K562 (cell line): ENCODE measurements around the gene OLFML2A. TPM values are rescaled to one million over a fixed set of nuclear protein-coding genes. Genes with fewer than 3 reads are reported as not detected.

Experiments
- ATF1 ChIP-seq, 2 experiments: fragments of 450-650 bp in 1 of 2; IDR thresholded peaks; 2 replicates each; pipeline ENCODE4 v1.6.1; 2016; ENCODE audit warnings: missing compliant biosample characterization in 1 of 2, missing genetic modification characterization in 1 of 2
- EP300 ChIP-seq: IDR thresholded peaks from 2 replicates; pipeline ENCODE4 v1.6.1; 2012; ENCODE audit warnings: low read length, improper control_type of control experiment
- FOXJ3 ChIP-seq: sonication (generic); formaldehyde crosslinking; IDR thresholded peaks from 2 replicates; pipeline ENCODE4 v1.4.0; 2020; ENCODE audit warnings: mild to moderate bottlenecking, missing genetic modification reagents
- HNRNPH1 ChIP-seq: fragments of 200-400 bp; formaldehyde crosslinking; optimal IDR thresholded peaks from 2 replicates; pipeline ENCODE3; 2017; ENCODE audit warnings: low read depth, mild to moderate bottlenecking, low read length, moderate library complexity
- MCM7 ChIP-seq, 2 experiments: fragments of 450-650 bp; IDR thresholded peaks; 2 replicates each; pipeline ENCODE4 v1.6.1; 2016 to 2018
- PHTF2 ChIP-seq: fragments of 250-450 bp; sonication (Bioruptor Pico); IDR thresholded peaks from 2 replicates; pipeline ENCODE4 v1.5.0; 2021; ENCODE audit warnings: mild to moderate bottlenecking
- ZNF174 ChIP-seq: fragments of 250-450 bp; sonication (Bioruptor Pico); IDR thresholded peaks from 2 replicates; pipeline ENCODE4 v1.4.0; 2020; ENCODE audit warnings: mild to moderate bottlenecking
- ZNF318 ChIP-seq, 2 experiments: fragments of 450-650 bp; IDR thresholded peaks; 2 replicates each; pipeline ENCODE4 v1.6.1; 2016; ENCODE audit warnings: mild to moderate bottlenecking in 2 of 2, borderline replicate concordance in 1 of 2, low read depth in 1 of 2, moderate library complexity in 1 of 2
- ZNF324 ChIP-seq: fragments of 250-450 bp; sonication (Bioruptor Pico); IDR thresholded peaks from 2 replicates; pipeline ENCODE4 v1.4.0; 2020; ENCODE audit warnings: mild to moderate bottlenecking
- ZNF696 ChIP-seq: fragments of 250-450 bp; sonication (Bioruptor Pico); conservative IDR thresholded peaks from 2 replicates; pipeline ENCODE4 v1.4.0; 2020; ENCODE audit warnings: mild to moderate bottlenecking, moderate library complexity
- polyA plus RNA-seq, 8 experiments: library from polyadenylated mRNA; depleted of rRNA in 4 of 8; stranded (reverse) in 5 of 8; unstranded in 3 of 8; fragments of >200 nt; fragmentation: Nextera tagmentation in 2 of 8; fragmentation: Illumina TruSeq in 1 of 8; extraction: Ambion mirVana in 2 of 8; extraction: Trizol in 1 of 8; gene quantifications; 2 replicates each; pipeline versions ENCODE4 v1.2.1 to v1.2.3, GENCODE V29; 2011 to 2014; ENCODE audit warnings: inconsistent platforms in 1 of 8, missing spikeins in 1 of 8
- total RNA-seq, 7 experiments: library from RNA; depleted of rRNA in 6 of 7; stranded (reverse); fragments of >200 nt in 6 of 7; fragmentation: Illumina TruSeq in 2 of 7; extraction: Trizol in 2 of 7; gene quantifications; 2 replicates each; pipeline versions ENCODE4 v1.2.1 to v1.2.3, GENCODE V29; 2011 to 2021; ENCODE audit warnings: low replicate concordance in 1 of 7
- TF ChIP-seq, protein P1 (sequence below), 3 experiments: IDR thresholded peaks in 2 of 3; conservative IDR thresholded peaks in 1 of 3; 2 replicates each; pipeline ENCODE4 v1.5.1; 2011 to 2012; ENCODE audit warnings: low read length in 3 of 3, mild to moderate bottlenecking in 3 of 3, control low read depth in 2 of 3, improper control_type of control experiment in 1 of 3, inconsistent platforms in 1 of 3, low read depth in 1 of 3, mixed read lengths in 1 of 3, moderate library complexity in 1 of 3; ENCODE audit not compliant: insufficient read depth in 2 of 3

OLFML2A gene
- total and polyA plus RNA-seq, 9 of the 15 experiments (the other 6 are each of a cell fraction or from before 2014, with no cell fraction given), result 0.16 TPM; not detected in 8

DNA sequence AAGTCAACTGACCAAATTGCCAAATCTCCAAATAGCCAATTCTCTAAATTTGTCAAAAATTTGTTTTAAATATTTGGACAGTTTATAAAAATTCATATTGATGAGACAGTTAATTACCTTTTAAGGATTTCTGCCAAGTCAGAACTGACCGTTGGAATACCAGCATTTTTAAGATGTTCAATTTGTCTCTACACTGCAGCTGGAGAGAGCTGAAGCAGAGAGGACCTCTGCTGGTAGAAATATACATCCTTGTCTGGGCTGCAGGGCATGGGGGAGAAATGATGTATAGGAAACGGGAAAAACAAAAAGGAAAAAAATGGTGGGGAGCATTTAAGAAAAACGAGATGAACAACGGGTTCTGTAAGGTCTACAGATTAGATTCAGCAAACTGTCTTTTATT is 22.6 kb upstream of the OLFML2A start (continued):
- TF ChIP-seq HNRNPH1 (no peak), PHTF2 (CRISPR knock-in tag) (no peak), EP300 (peak; percentile 52), ZNF324 (CRISPR knock-in tag) (no peak), ZNF696 (CRISPR knock-in tag) (no peak), ATF1 (CRISPR knock-in tag; IDR thresholded peaks at IDR 0.05) (no peak), ATF1 (tag; IDR thresholded peaks at IDR 0.05) (no peak), ZNF174 (CRISPR knock-in tag) (no peak), FOXJ3 (CRISPR knock-in tag) (no peak), ZNF318 (IDR thresholded peaks at IDR 0.05; ENCODE audit: borderline replicate concordance in 1 of 2, low read depth in 1 of 2) (no peak), MCM7 (IDR thresholded peaks at IDR 0.05) (no peak)
- TF ChIP-seq, protein P1, sequence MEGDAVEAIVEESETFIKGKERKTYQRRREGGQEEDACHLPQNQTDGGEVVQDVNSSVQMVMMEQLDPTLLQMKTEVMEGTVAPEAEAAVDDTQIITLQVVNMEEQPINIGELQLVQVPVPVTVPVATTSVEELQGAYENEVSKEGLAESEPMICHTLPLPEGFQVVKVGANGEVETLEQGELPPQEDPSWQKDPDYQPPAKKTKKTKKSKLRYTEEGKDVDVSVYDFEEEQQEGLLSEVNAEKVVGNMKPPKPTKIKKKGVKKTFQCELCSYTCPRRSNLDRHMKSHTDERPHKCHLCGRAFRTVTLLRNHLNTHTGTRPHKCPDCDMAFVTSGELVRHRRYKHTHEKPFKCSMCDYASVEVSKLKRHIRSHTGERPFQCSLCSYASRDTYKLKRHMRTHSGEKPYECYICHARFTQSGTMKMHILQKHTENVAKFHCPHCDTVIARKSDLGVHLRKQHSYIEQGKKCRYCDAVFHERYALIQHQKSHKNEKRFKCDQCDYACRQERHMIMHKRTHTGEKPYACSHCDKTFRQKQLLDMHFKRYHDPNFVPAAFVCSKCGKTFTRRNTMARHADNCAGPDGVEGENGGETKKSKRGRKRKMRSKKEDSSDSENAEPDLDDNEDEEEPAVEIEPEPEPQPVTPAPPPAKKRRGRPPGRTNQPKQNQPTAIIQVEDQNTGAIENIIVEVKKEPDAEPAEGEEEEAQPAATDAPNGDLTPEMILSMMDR (IDR thresholded peaks at IDR 0.05 in 2 of 3, conservative IDR thresholded peaks at IDR 0.05 in 1 of 3; ENCODE audit: insufficient read depth in 2 of 3, low read depth in 1 of 3, low read length in 3 of 3), result peak; percentile 64 to 75 (median 75)
